ENCODE data around the gene PTPN1. TPM values are rescaled to one million over a fixed set of nuclear protein-coding genes. Genes with fewer than 3 reads are reported as not detected.

The PTPN1 gene
- total and polyA plus RNA-seq, 10 of the 15 experiments (the other 5 are each of a cell fraction or from before 2014, with no cell fraction given): 15.9 to 74.7 (median 43.9) TPM

- H3K4me2 ChIP-seq (ENCODE audit: control insufficient read depth, insufficient read depth): peak overlapping the region; percentile 85
- in situ Hi-C loops (cut with MboI): no loop called here
- BruUV-seq (replicated peaks): no TSS peak
Observed at GRCh38 chr20:50543326-50543725, 33.1 kb downstream of the PTPN1 start.

GRCh38 chr20:50545126-50545525, 34.9 kb downstream of the PTPN1 start:
- POLR2A ChIA-PET: interaction anchor here (1.0 to 5.2 kb wide), 2 partner anchors 20 to 32 kb away, joined by 3 to 44 read pairs; partner anchors contain the start of gene PTPN1

More at GRCh38 chr20:50543326-50543725, 33.1 kb downstream of the PTPN1 start:
- WGBS (ENCODE audit: insufficient coverage, insufficient replicate concordance, low lambda C conversion rate, missing lambda C conversion rate): 0% methylated on average over 5 of the region's 5 CpGs
- POLR2A ChIA-PET: interaction anchor here (1.0 to 5.2 kb wide), 2 partner anchors 10 to 31 kb away, joined by 3 to 44 read pairs; partner anchors contain the start of gene PTPN1
- Histone ChIP-seq H3K27ac (ENCODE audit: control insufficient read depth, insufficient read depth) (no peak overlapping the region; the same call in 1 of the 2 replicates), H2AFZ (ENCODE audit: control insufficient read depth, low read depth, low read length) (no peak overlapping the region), H3K36me3 (ENCODE audit: control insufficient read depth in 2 of 2, insufficient read depth in 2 of 2, low read length in 1 of 2) (peaks cover under 1 to 5% of the 10 kb centered on the region in 2 experiments), H3K9me3 (replicated peaks; ENCODE audit: control insufficient read depth, insufficient read depth, low read length) (peaks cover 8% of the 10 kb centered on the region; the same call in 2 of the 3 replicates), H4K20me1 (ENCODE audit: control insufficient read depth, insufficient read depth) (no peaks in the 10 kb centered on the region; the same call in 1 of the 2 replicates), H3K27me3 (replicated peaks in 1 of 2; ENCODE audit: control insufficient read depth in 2 of 2, insufficient read depth in 2 of 2, low read length in 1 of 2) (no peaks in the 10 kb centered on the region), H3K79me2 (ENCODE audit: control insufficient read depth, insufficient read depth, low read length) (peaks cover 92% of the 10 kb centered on the region), H3K9ac (ENCODE audit: control insufficient read depth, insufficient read depth, low read length) (no peak overlapping the region), H3K4me3 (no peak overlapping the region), H3K4me1 (ENCODE audit: control insufficient read depth, insufficient read depth, low read length) (peaks cover 72% of the 10 kb centered on the region)
- DNase-seq (ENCODE audit: low read depth, low spot score) (no peak), ATAC-seq (peak; percentile 2; the same call in 1 of the 3 replicates), FAIRE-seq (no peak)
- no peak for TF ChIP-seq ASH2L (IDR thresholded peaks at IDR 0.05; ENCODE audit: borderline replicate concordance, low read depth)
- TF ChIP-seq ETV6 (conservative IDR thresholded peaks at IDR 0.05 in 1 of 2, IDR thresholded peaks at IDR 0.05 in 1 of 2; ENCODE audit: borderline replicate concordance in 1 of 2, low read depth in 1 of 2): 0 out of 4 replicates have a peak, but pooled peaks of 1 of the 2 experiments have one; percentile 35
- no peak for TF ChIP-seq ZBED1 (IDR thresholded peaks at IDR 0.05; ENCODE audit: borderline replicate concordance)
- TF ChIP-seq POLR2A (IDR thresholded peaks at IDR 0.05; ENCODE audit: low read depth, low read length): no peak
- 0 out of 2 replicates have a peak, but pooled peaks have one; percentile 22 for TF ChIP-seq CREM (IDR thresholded peaks at IDR 0.05; ENCODE audit: low read depth)
- SMC1A ChIA-PET (ENCODE audit: uncharacterized antibody, unreplicated experiment): interaction anchor here (73.1 to 95.1 kb wide), 2 partner anchors 2 to 34 kb away, joined by 2799 read pairs; partner anchors contain the start of gene PTPN1
- RAD21 ChIA-PET (ENCODE audit: unreplicated experiment): interaction anchor here (0.9 to 12.3 kb wide), 4 partner anchors 9 to 60 kb away, joined by 3 to 167 read pairs (median 4); partner anchors contain the start of gene PTPN1
- intact Hi-C loops (cut with micrococcal nuclease; ENCODE audit: unreplicated experiment): no loop called here
- CTCF ChIA-PET: interaction anchor here (1.4 to 3.7 kb wide), 5 partner anchors 18 to 31 kb away, joined by 3 to 14 read pairs (median 13); no protein-coding TSS in a partner anchor

More at GRCh38 chr20:50545126-50545525, 34.9 kb downstream of the PTPN1 start:
- FAIRE-seq: no peak
- intact Hi-C loops (cut with micrococcal nuclease; ENCODE audit: unreplicated experiment) (no loop called here), in situ Hi-C loops (cut with MboI) (no loop called here)
- TF ChIP-seq RUNX3 (IDR thresholded peaks at IDR 0.05; ENCODE audit: low read length) (peak; percentile 54), CUX1 (IDR thresholded peaks at IDR 0.05; ENCODE audit: insufficient replicate concordance, low read depth, low read length) (no peak)
- Histone ChIP-seq H3K27me3 (replicated peaks in 1 of 2; ENCODE audit: control insufficient read depth in 2 of 2, insufficient read depth in 2 of 2, low read length in 1 of 2) (no peaks in the 10 kb centered on the region), H3K79me2 (ENCODE audit: control insufficient read depth, insufficient read depth, low read length) (peaks cover 90% of the 10 kb centered on the region), H4K20me1 (ENCODE audit: control insufficient read depth, insufficient read depth) (no peaks in the 10 kb centered on the region; the same call in 1 of the 2 replicates), H3K9ac (ENCODE audit: control insufficient read depth, insufficient read depth, low read length) (no peak overlapping the region), H3K4me2 (ENCODE audit: control insufficient read depth, insufficient read depth) (peak overlapping the region; percentile 45), H2AFZ (ENCODE audit: control insufficient read depth, low read depth, low read length) (no peak overlapping the region), H3K4me1 (ENCODE audit: control insufficient read depth, insufficient read depth, low read length) (peaks cover 71% of the 10 kb centered on the region), H3K9me3 (replicated peaks; ENCODE audit: control insufficient read depth, insufficient read depth, low read length) (no peaks in the 10 kb centered on the region), H3K4me3 (no peak overlapping the region), H3K36me3 (ENCODE audit: control insufficient read depth in 2 of 2, insufficient read depth in 2 of 2, low read length in 1 of 2) (peaks cover 4 to 5% of the 10 kb centered on the region in 2 experiments; a peak in 3 of 4 replicates), H3K27ac (ENCODE audit: control insufficient read depth, insufficient read depth) (peak overlapping the region; percentile 30)
- ChIA-PET SMC1A (ENCODE audit: uncharacterized antibody, unreplicated experiment) (interaction anchor here (73.1 to 95.1 kb wide), 2 partner anchors 1 to 36 kb away, joined by 2799 read pairs; partner anchors contain the start of gene PTPN1), CTCF (interaction anchor here (0.7 to 1.5 kb wide), 3 partner anchors 25 to 34 kb away, joined by 3 to 5 read pairs (median 4); partner anchors contain the start of gene PTPN1), RAD21 (ENCODE audit: unreplicated experiment) (interaction anchor here (0.9 to 12.3 kb wide), 5 partner anchors 8 to 41 kb away, joined by 3 to 167 read pairs (median 3); partner anchors contain the start of gene PTPN1)
- no peak for DNase-seq (ENCODE audit: low read depth, low spot score)
- no TSS peak for BruUV-seq (replicated peaks)
- WGBS (ENCODE audit: insufficient coverage, insufficient replicate concordance, low lambda C conversion rate, missing lambda C conversion rate): 23% methylated on average over 5 of the region's 5 CpGs
- ATAC-seq: no peak

Measured in GM12878 (cell line).